ENCODE measurements around the gene MBP. TPM values are rescaled to one million over a fixed set of nuclear protein-coding genes. Genes with fewer than 3 reads are reported as not detected.
"Not testable (repeated sequence)": the region's sequence is repeated elsewhere in the genome, so short reads cannot be mapped to it uniquely, and the experiment has no call there.

The MBP gene
- total RNA-seq, 1 donor from 2014 or later: 78.9 TPM

- intact Hi-C loops (cut with DNase I): no loop called here
- DNase-seq: no peak
Measured at GRCh38 chr18:77019641-77020040, 112.9 kb downstream of the MBP start.

GRCh38 chr18:77018650-77019049 lies 113.9 kb downstream of the MBP start:
- DNase-seq; ATAC-seq; H3K27me3 ChIP-seq; H3K4me3 ChIP-seq; H3K9me3 ChIP-seq; intact Hi-C loops (cut with DNase I); H3K27ac ChIP-seq: not testable (repeated sequence)
- Histone ChIP-seq H3K4me1 (peaks cover 15% of the 10 kb centered on the region), H3K36me3 (peaks cover 10% of the 10 kb centered on the region)

More at GRCh38 chr18:77019641-77020040, 112.9 kb downstream of the MBP start:
- no peak overlapping the region for H3K27ac ChIP-seq
- no peak for TF ChIP-seq CTCF (IDR thresholded peaks at IDR 0.05)
- no peaks in the 10 kb centered on the region for H3K9me3 ChIP-seq
- no peaks in the 10 kb centered on the region for H3K27me3 ChIP-seq
- H3K4me1 ChIP-seq: peaks cover 5% of the 10 kb centered on the region
- peaks cover 10% of the 10 kb centered on the region for H3K36me3 ChIP-seq
- no peak for ATAC-seq
- no peak overlapping the region for H3K4me3 ChIP-seq

- no peaks in the 10 kb centered on the region for H3K9me3 ChIP-seq
- no peaks in the 10 kb centered on the region for H3K27me3 ChIP-seq
- H3K36me3 ChIP-seq: peaks cover 10% of the 10 kb centered on the region
- no peak overlapping the region for H3K27ac ChIP-seq
- ATAC-seq (no peak), DNase-seq (no peak)
- intact Hi-C loops (cut with DNase I): no loop called here
- H3K4me3 ChIP-seq: no peak overlapping the region
- TF ChIP-seq CTCF (IDR thresholded peaks at IDR 0.05): no peak
- peaks cover 24% of the 10 kb centered on the region for H3K4me1 ChIP-seq
Measured at GRCh38 chr18:77017355-77017754, 115.2 kb downstream of the MBP start.

- DNase-seq: no peak
- Histone ChIP-seq H3K27ac (no peak overlapping the region), H3K4me1 (peaks cover 24% of the 10 kb centered on the region), H3K36me3 (peaks cover 13% of the 10 kb centered on the region), H3K9me3 (no peaks in the 10 kb centered on the region), H3K27me3 (no peaks in the 10 kb centered on the region), H3K4me3 (no peak overlapping the region)
- no peak for TF ChIP-seq CTCF (IDR thresholded peaks at IDR 0.05)
- ATAC-seq: no peak
- intact Hi-C loops (cut with DNase I): no loop called here
Measured at GRCh38 chr18:77016936-77017335, 115.6 kb downstream of the MBP start.

- intact Hi-C loops (cut with DNase I): no loop called here
- ATAC-seq: peak; percentile 31
- peaks cover 24% of the 10 kb centered on the region for H3K4me1 ChIP-seq
- H3K9me3 ChIP-seq: no peaks in the 10 kb centered on the region
- no peak overlapping the region for H3K4me3 ChIP-seq
- H3K27me3 ChIP-seq: no peaks in the 10 kb centered on the region
- H3K36me3 ChIP-seq: peaks cover 16% of the 10 kb centered on the region
- DNase-seq: no peak
- H3K27ac ChIP-seq: no peak overlapping the region
- no peak for TF ChIP-seq CTCF (IDR thresholded peaks at IDR 0.05)
Measured at GRCh38 chr18:77015771-77016710, 116.5 kb downstream of the MBP start.

GRCh38 chr18:77015169-77015568 lies 117.4 kb downstream of the MBP start:
- Histone ChIP-seq H3K36me3 (peaks cover 16% of the 10 kb centered on the region), H3K9me3 (no peaks in the 10 kb centered on the region), H3K4me3 (no peak overlapping the region), H3K4me1 (peaks cover 24% of the 10 kb centered on the region), H3K27ac (no peak overlapping the region), H3K27me3 (no peaks in the 10 kb centered on the region)
- DNase-seq (no peak), ATAC-seq (no peak)
- TF ChIP-seq CTCF (IDR thresholded peaks at IDR 0.05): no peak
- intact Hi-C loops (cut with DNase I): no loop called here
